GM12875 (cell line): ENCODE measurements around the gene KRTAP10-8.
"Not testable (repeated sequence)": the region's sequence is repeated elsewhere in the genome, so short reads cannot be mapped to it uniquely, and the experiment has no call there.

ENCODE experiments used
- H3K4me3 ChIP-seq: one replicate; pipeline ENCODE4 v1.5.1; 2011; ENCODE audit warnings: low read depth, low read length, control low read depth
- CTCF ChIP-seq: IDR thresholded peaks from 2 replicates; pipeline ENCODE4 v1.5.1; 2011; ENCODE audit warnings: low read depth, mild to moderate bottlenecking, control low read depth, inconsistent platforms, low read length, moderate library complexity, borderline replicate concordance; ENCODE audit not compliant: insufficient read depth

KRTAP10-8 gene

GRCh38 chr21:44596068-44596725 lies 15.7 kb upstream of the KRTAP10-8 start:
- TF ChIP-seq CTCF = no peak
- H3K4me3 ChIP-seq = no peak overlapping the region

- H3K4me3 ChIP-seq = no peak overlapping the region
- TF ChIP-seq CTCF = no peak
Observed at GRCh38 chr21:44598061-44598460, 13.8 kb upstream of the KRTAP10-8 start.

DNA sequence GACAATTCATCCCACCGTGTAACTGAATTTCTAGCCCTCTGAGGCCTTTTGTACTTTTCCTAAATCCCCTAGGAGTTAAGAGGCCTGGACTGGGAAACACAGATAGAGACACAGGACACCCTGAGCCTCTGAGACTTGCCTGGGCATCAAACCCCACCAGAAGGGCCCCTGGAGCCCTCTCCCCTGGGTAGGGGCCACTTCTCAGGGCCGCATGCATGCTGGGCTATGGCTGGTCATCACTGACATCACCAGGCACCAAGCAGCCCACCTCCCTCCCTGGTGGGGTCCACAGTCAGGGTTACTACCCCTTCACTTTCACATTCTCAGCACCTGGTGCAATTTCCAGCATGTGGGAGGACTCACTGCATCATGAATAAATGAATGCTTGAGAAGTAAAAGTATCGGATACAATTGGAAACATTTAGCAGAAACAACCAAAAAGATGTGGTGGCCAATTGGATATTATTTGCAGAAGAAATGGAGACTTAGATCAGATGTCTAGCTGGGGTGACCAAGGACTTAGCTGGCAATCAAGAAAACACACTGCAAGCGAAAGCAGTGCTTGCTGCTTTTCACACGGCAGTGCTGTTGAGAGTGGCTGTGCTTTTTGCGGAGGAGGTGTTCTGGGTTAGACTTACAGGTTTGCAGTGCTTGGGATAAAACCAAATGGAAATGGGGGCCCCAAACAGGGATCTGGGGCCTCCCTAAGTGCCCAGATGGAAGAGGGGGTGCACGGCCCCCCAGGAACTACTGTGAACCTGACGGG lies 12.4 kb upstream of the KRTAP10-8 start:
- no peak overlapping the region for H3K4me3 ChIP-seq
- no peak for TF ChIP-seq CTCF

- H3K4me3 ChIP-seq = not testable (repeated sequence)
Observed at GRCh38 chr21:44600118-44600978, 11.5 kb upstream of the KRTAP10-8 start, which contains the start of gene KRTAP10-7. Gene KRTAP10-7 (plus strand): TSS chr21:44600597. CDS start chr21:44600622, 25 bp downstream.

GRCh38 chr21:44601091-44601490 lies 10.8 kb upstream of the KRTAP10-8 start:
- not testable (repeated sequence) for H3K4me3 ChIP-seq

- H3K4me3 ChIP-seq = no peak overlapping the region
- no peak for TF ChIP-seq CTCF
Observed at GRCh38 chr21:44601596-44602462, 10.1 kb upstream of the KRTAP10-8 start.

GRCh38 chr21:44602463-44602850 lies 9.4 kb upstream of the KRTAP10-8 start:
- no peak for TF ChIP-seq CTCF
- H3K4me3 ChIP-seq = no peak overlapping the region
